ENCODE data around the gene RASL10B. TPM values are rescaled to one million over a fixed set of nuclear protein-coding genes. Genes with fewer than 3 reads are reported as not detected.

Gene RASL10B
- total and polyA plus RNA-seq, 2 donors (not counting 1 experiment from before 2014, with no cell fraction given), result 0.78 to 1.5 TPM

- no peak overlapping the region for H3K4me2 ChIP-seq (ENCODE audit: extremely low read depth, insufficient read depth, low read length)
- H2AFZ ChIP-seq (ENCODE audit: low read length), result no peak overlapping the region
- no peak for TF ChIP-seq CTCF (conservative IDR thresholded peaks at IDR 0.05 in 1 of 2, IDR thresholded peaks at IDR 0.05 in 1 of 2; ENCODE audit: low read depth in 1 of 2, low read length in 2 of 2)
- no peak for TF ChIP-seq EZH2 (IDR thresholded peaks at IDR 0.05; ENCODE audit: low read length, missing control alignments)
- no peaks in the 10 kb centered on the region for H4K20me1 ChIP-seq (ENCODE audit: control insufficient read depth, extremely low read depth, insufficient read depth, low read length)
- no peak overlapping the region for H3K27ac ChIP-seq (ENCODE audit: insufficient read depth, low read length)
- no peaks in the 10 kb centered on the region for H3K36me3 ChIP-seq (ENCODE audit: control insufficient read depth, insufficient read depth, low read length)
- no peaks in the 10 kb centered on the region for H3K79me2 ChIP-seq (ENCODE audit: control insufficient read depth, insufficient read depth, low read length)
- H3K9ac ChIP-seq (ENCODE audit: insufficient read depth, low read length), result no peak overlapping the region
- H3K9me3 ChIP-seq (ENCODE audit: control insufficient read depth, insufficient read depth, low read depth, low read length), result no peaks in the 10 kb centered on the region
- peaks cover 17% of the 10 kb centered on the region for H3K27me3 ChIP-seq (ENCODE audit: control insufficient read depth, insufficient read depth, low read length)
- no peak overlapping the region for H3K4me3 ChIP-seq (replicated peaks in 1 of 4; ENCODE audit: control extremely low read depth in 1 of 4, insufficient read depth in 1 of 4, low read depth in 3 of 4, low read length in 4 of 4)
- no peak for DNase-seq (ENCODE audit: low read depth in 2 of 2)
- H3K4me1 ChIP-seq (ENCODE audit: control insufficient read depth, extremely low read depth, insufficient read depth, low read length), result peaks cover 7% of the 10 kb centered on the region
Measured at GRCh38 chr17:35765086-35765710, 33.8 kb downstream of the RASL10B start.

- H2AFZ ChIP-seq (ENCODE audit: low read length), result no peak overlapping the region
Measured at GRCh38 chr17:35765756-35766488, 34.5 kb downstream of the RASL10B start.

More at GRCh38 chr17:35765756-35766488, 34.5 kb downstream of the RASL10B start:
- H3K36me3 ChIP-seq (ENCODE audit: control insufficient read depth, insufficient read depth, low read length), result no peaks in the 10 kb centered on the region
- DNase-seq (ENCODE audit: low read depth in 2 of 2), result no peak
- H3K27ac ChIP-seq (ENCODE audit: insufficient read depth, low read length), result no peak overlapping the region
- no peaks in the 10 kb centered on the region for H4K20me1 ChIP-seq (ENCODE audit: control insufficient read depth, extremely low read depth, insufficient read depth, low read length)
- no peaks in the 10 kb centered on the region for H3K9me3 ChIP-seq (ENCODE audit: control insufficient read depth, insufficient read depth, low read depth, low read length)
- H3K4me1 ChIP-seq (ENCODE audit: control insufficient read depth, extremely low read depth, insufficient read depth, low read length), result peaks cover 7% of the 10 kb centered on the region
- no peak for TF ChIP-seq CTCF (conservative IDR thresholded peaks at IDR 0.05 in 1 of 2, IDR thresholded peaks at IDR 0.05 in 1 of 2; ENCODE audit: low read depth in 1 of 2, low read length in 2 of 2)
- TF ChIP-seq EZH2 (IDR thresholded peaks at IDR 0.05; ENCODE audit: low read length, missing control alignments), result no peak
- H3K4me2 ChIP-seq (ENCODE audit: extremely low read depth, insufficient read depth, low read length), result no peak overlapping the region
- no peaks in the 10 kb centered on the region for H3K79me2 ChIP-seq (ENCODE audit: control insufficient read depth, insufficient read depth, low read length)
- no peak overlapping the region for H3K9ac ChIP-seq (ENCODE audit: insufficient read depth, low read length)
- H3K27me3 ChIP-seq (ENCODE audit: control insufficient read depth, insufficient read depth, low read length), result peaks cover 15% of the 10 kb centered on the region
- no peak overlapping the region for H3K4me3 ChIP-seq (replicated peaks in 1 of 4; ENCODE audit: control extremely low read depth in 1 of 4, insufficient read depth in 1 of 4, low read depth in 3 of 4, low read length in 4 of 4)
